GM19099 (cell line): ENCODE results near the gene AFDN.

Experiments
- POLR2A ChIP-seq: IDR thresholded peaks from 3 replicates; pipeline ENCODE4 v1.6.1; 2011; ENCODE audit warnings: low read depth; ENCODE audit not compliant: insufficient read length; ENCODE audit errors: extremely low read depth

The AFDN gene

GRCh38 chr6:167949121-167949684 is 122.5 kb downstream of the AFDN start:
- TF ChIP-seq POLR2A, result no peak

- no peak for TF ChIP-seq POLR2A
These were observed 125.2 kb downstream of the AFDN start for GRCh38 chr6:167951781-167952511.

GRCh38 chr6:167952512-167952859 is 125.8 kb downstream of the AFDN start:
- no peak for TF ChIP-seq POLR2A

- no peak for TF ChIP-seq POLR2A
These were observed 126.8 kb downstream of the AFDN start for GRCh38 chr6:167953551-167953950.

GRCh38 chr6:167954151-167954550 is 127.4 kb downstream of the AFDN start:
- no peak for TF ChIP-seq POLR2A

- no peak for TF ChIP-seq POLR2A
These were observed 129.8 kb downstream of the AFDN start for GRCh38 chr6:167956491-167956890.

GRCh38 chr6:167956983-167957492 is 130.3 kb downstream of the AFDN start:
- no peak for TF ChIP-seq POLR2A

GRCh38 chr6:167957626-167958025 is 130.9 kb downstream of the AFDN start:
- no peak for TF ChIP-seq POLR2A

- TF ChIP-seq POLR2A, result no peak
These were observed 133.9 kb downstream of the AFDN start for GRCh38 chr6:167960579-167960978.

- no peak for TF ChIP-seq POLR2A
These were observed 136.0 kb downstream of the AFDN start for GRCh38 chr6:167962711-167963110.

- no peak for TF ChIP-seq POLR2A
These were observed 136.9 kb downstream of the AFDN start for GRCh38 chr6:167963589-167964057.

GRCh38 chr6:167965592-167966539 is 139.2 kb downstream of the AFDN start:
- TF ChIP-seq POLR2A, result no peak

GRCh38 chr6:167966540-167966905 is 139.8 kb downstream of the AFDN start:
- no peak for TF ChIP-seq POLR2A

GRCh38 chr6:167968091-167968490 is 141.4 kb downstream of the AFDN start:
- no peak for TF ChIP-seq POLR2A

- no peak for TF ChIP-seq POLR2A
These were observed 143.5 kb downstream of the AFDN start for GRCh38 chr6:167970230-167970629.

- no peak for TF ChIP-seq POLR2A
These were observed 145.5 kb downstream of the AFDN start for GRCh38 chr6:167972193-167972592.
